Breast epithelium (tissue), 4 donors: ENCODE results near the gene KCNQ2. TPM values are rescaled to one million over a fixed set of nuclear protein-coding genes. Genes with fewer than 3 reads are reported as not detected.

Experiments
- DNase-seq, 2 donors: peaks; one replicate each; pipeline ENCODE4 v3.0.0-alpha.2; 2019; ENCODE audit warnings: low spot score in 2 of 2
- H3K27ac ChIP-seq, 2 donors: fragments of 200-600 bp; sonication (generic) in 1 of 2; one replicate each; pipeline ENCODE4 v1.5.1; 2016 to 2019; ENCODE audit warnings: mild to moderate bottlenecking in 1 of 2
- H3K27me3 ChIP-seq, 2 donors: fragments of 200-600 bp; sonication (generic) in 1 of 2; one replicate each; pipeline versions ENCODE4 v1.5.1 to v1.6.0; 2017 to 2019; ENCODE audit warnings: control low read depth in 1 of 2, mild to moderate bottlenecking in 1 of 2
- H3K36me3 ChIP-seq: fragments of 200-600 bp; one replicate; pipeline ENCODE4 v1.5.1; 2019
- H3K4me1 ChIP-seq, 2 donors: fragments of 200-600 bp; sonication (generic); one replicate each; pipeline ENCODE4 v1.5.1; 2016 to 2019; ENCODE audit warnings: control low read depth in 1 of 2
- H3K4me3 ChIP-seq, 3 donors: fragments of 200-600 bp; sonication (generic); 1 replicate in 2 of 3; 2 replicates in 1 of 3; pipeline ENCODE4 v1.5.1; 2016 to 2019; ENCODE audit warnings: mild to moderate bottlenecking in 3 of 3, moderate library complexity in 2 of 3
- H3K9me3 ChIP-seq, 2 donors: fragments of 200-600 bp; sonication (generic) in 1 of 2; one replicate each; pipeline ENCODE4 v1.5.1; 2016 to 2019; ENCODE audit warnings: control low read depth in 1 of 2
- CTCF ChIP-seq, 3 donors: fragments of 450-650 bp; IDR thresholded peaks; one replicate each; pipeline ENCODE4 v1.5.1; 2016 to 2017; ENCODE audit warnings: antibody characterized with exemption in 3 of 3, mild to moderate bottlenecking in 3 of 3, moderate library complexity in 3 of 3
- POLR2A ChIP-seq: fragments of 450-650 bp; IDR thresholded peaks from one replicate; pipeline ENCODE4 v1.6.1; 2016; ENCODE audit warnings: antibody characterized with exemption, mild to moderate bottlenecking, moderate library complexity
- POLR2AphosphoS5 ChIP-seq, 3 donors: sonication (generic); formaldehyde crosslinking; IDR thresholded peaks; one replicate each; pipeline ENCODE4 v1.6.1; 2017; ENCODE audit warnings: antibody characterized with exemption in 3 of 3
- intact Hi-C: fragments of 100-400 bp; cut with DNase I; formaldehyde crosslinking; loops from one replicate; pipeline ENCODE4 v1.15.1; 2023; ENCODE audit warnings: low total_unique reads
- total RNA-seq, 3 donors: library from RNA; depleted of rRNA; stranded (reverse); fragments of >200 nt; gene quantifications; one replicate each; pipeline ENCODE4 v1.1.0, GENCODE V29; 2016

KCNQ2 gene
- total RNA-seq, 3 donors from 2014 or later: not detected

- Histone ChIP-seq H3K27ac (no peak overlapping the region), H3K4me3 (no peak overlapping the region), H3K9me3 (no peaks in the 10 kb centered on the region), H3K36me3 (no peaks in the 10 kb centered on the region), H3K4me1 (no peaks in the 10 kb centered on the region), H3K27me3 (peaks cover 0 to 56% of the 10 kb centered on the region in 2 donors)
- intact Hi-C loops: no loop called here
- no peak for TF ChIP-seq POLR2A
- TF ChIP-seq POLR2AphosphoS5 (IDR thresholded peaks at IDR 0.05): no peak
- no peak for DNase-seq
Measured at GRCh38 chr20:63445075-63445734, 27.2 kb downstream of the KCNQ2 start.

GRCh38 chr20:63444548-63444947 is 27.9 kb downstream of the KCNQ2 start:
- intact Hi-C loops: no loop called here
- Histone ChIP-seq H3K4me1 (no peaks in the 10 kb centered on the region), H3K9me3 (no peaks in the 10 kb centered on the region), H3K27me3 (peaks cover 0 to 56% of the 10 kb centered on the region in 2 donors), H3K27ac (no peak overlapping the region), H3K36me3 (no peaks in the 10 kb centered on the region), H3K4me3 (no peak overlapping the region)
- TF ChIP-seq POLR2AphosphoS5 (IDR thresholded peaks at IDR 0.05): no peak
- TF ChIP-seq CTCF (IDR thresholded peaks at IDR 0.05): no peak
- TF ChIP-seq POLR2A: no peak
- DNase-seq: no peak

- Histone ChIP-seq H3K27ac (no peak overlapping the region), H3K36me3 (no peaks in the 10 kb centered on the region), H3K4me3 (no peak overlapping the region), H3K27me3 (peaks cover 4 to 56% of the 10 kb centered on the region in 2 donors), H3K9me3 (no peaks in the 10 kb centered on the region), H3K4me1 (no peaks in the 10 kb centered on the region)
- TF ChIP-seq CTCF (IDR thresholded peaks at IDR 0.05) (no peak), POLR2A (no peak), POLR2AphosphoS5 (IDR thresholded peaks at IDR 0.05) (no peak)
- intact Hi-C loops: no loop called here
- no peak for DNase-seq
Measured at GRCh38 chr20:63443606-63444395, 28.7 kb downstream of the KCNQ2 start.

GRCh38 chr20:63442100-63442493 is 30.4 kb downstream of the KCNQ2 start:
- TF ChIP-seq CTCF (IDR thresholded peaks at IDR 0.05) (no peak), POLR2A (no peak), POLR2AphosphoS5 (IDR thresholded peaks at IDR 0.05) (no peak)
- Histone ChIP-seq H3K9me3 (no peaks in the 10 kb centered on the region), H3K27ac (no peak overlapping the region), H3K27me3 (peaks cover 4 to 54% of the 10 kb centered on the region in 2 donors), H3K36me3 (no peaks in the 10 kb centered on the region), H3K4me1 (no peaks in the 10 kb centered on the region), H3K4me3 (no peak overlapping the region)
- DNase-seq: no peak
- intact Hi-C loops: no loop called here

- Histone ChIP-seq H3K9me3 (no peaks in the 10 kb centered on the region), H3K4me1 (no peaks in the 10 kb centered on the region), H3K27me3 (peaks cover 4 to 51% of the 10 kb centered on the region in 2 donors), H3K27ac (no peak overlapping the region), H3K4me3 (no peak overlapping the region), H3K36me3 (no peaks in the 10 kb centered on the region)
- DNase-seq: no peak
- intact Hi-C loops: no loop called here
- no peak for TF ChIP-seq POLR2AphosphoS5 (IDR thresholded peaks at IDR 0.05)
- TF ChIP-seq CTCF (IDR thresholded peaks at IDR 0.05): no peak
- no peak for TF ChIP-seq POLR2A
Measured at GRCh38 chr20:63441136-63442099, 31.0 kb downstream of the KCNQ2 start.
